WTC11 (cell line): ENCODE data around the gene STK32B.

Source experiments
- EMX1 ChIP-seq: fragments of 250-450 bp; sonication (Bioruptor Pico); IDR thresholded peaks from 2 replicates; pipeline ENCODE4 v1.8.0; 2021; ENCODE audit warnings: mild to moderate bottlenecking
- FOXK1 ChIP-seq: sonication (generic); formaldehyde crosslinking; IDR thresholded peaks from 2 replicates; pipeline ENCODE4 v1.8.0; 2022; ENCODE audit warnings: mild to moderate bottlenecking, moderate library complexity, missing genetic modification reagents
- MAX ChIP-seq: sonication (generic); formaldehyde crosslinking; IDR thresholded peaks from 2 replicates; pipeline ENCODE4 v1.8.0; 2022; ENCODE audit warnings: mild to moderate bottlenecking, missing genetic modification reagents
- NR1H2 ChIP-seq: sonication (generic); formaldehyde crosslinking; IDR thresholded peaks from 2 replicates; pipeline ENCODE4 v1.9.0; 2021; ENCODE audit warnings: mild to moderate bottlenecking, moderate library complexity, missing genetic modification reagents
- SMAD3 ChIP-seq: sonication (generic); formaldehyde crosslinking; IDR thresholded peaks from 2 replicates; pipeline ENCODE4 v1.8.0; 2022; ENCODE audit warnings: missing genetic modification reagents, mild to moderate bottlenecking, borderline replicate concordance
- USF1 ChIP-seq: sonication (generic); formaldehyde crosslinking; IDR thresholded peaks from 2 replicates; pipeline ENCODE4 v1.8.0; 2022; ENCODE audit warnings: mild to moderate bottlenecking, missing genetic modification reagents
- TF ChIP-seq, protein P1 (sequence below): fragments of 200-600 bp; IDR thresholded peaks from 2 replicates; pipeline ENCODE4 v1.8.0; 2022; ENCODE audit warnings: antibody characterized with exemption
- TF ChIP-seq, protein P2 (sequence below): sonication (generic); formaldehyde crosslinking; IDR thresholded peaks from 2 replicates; pipeline ENCODE4 v1.8.0; 2023; ENCODE audit warnings: missing genetic modification reagents

DNA sequence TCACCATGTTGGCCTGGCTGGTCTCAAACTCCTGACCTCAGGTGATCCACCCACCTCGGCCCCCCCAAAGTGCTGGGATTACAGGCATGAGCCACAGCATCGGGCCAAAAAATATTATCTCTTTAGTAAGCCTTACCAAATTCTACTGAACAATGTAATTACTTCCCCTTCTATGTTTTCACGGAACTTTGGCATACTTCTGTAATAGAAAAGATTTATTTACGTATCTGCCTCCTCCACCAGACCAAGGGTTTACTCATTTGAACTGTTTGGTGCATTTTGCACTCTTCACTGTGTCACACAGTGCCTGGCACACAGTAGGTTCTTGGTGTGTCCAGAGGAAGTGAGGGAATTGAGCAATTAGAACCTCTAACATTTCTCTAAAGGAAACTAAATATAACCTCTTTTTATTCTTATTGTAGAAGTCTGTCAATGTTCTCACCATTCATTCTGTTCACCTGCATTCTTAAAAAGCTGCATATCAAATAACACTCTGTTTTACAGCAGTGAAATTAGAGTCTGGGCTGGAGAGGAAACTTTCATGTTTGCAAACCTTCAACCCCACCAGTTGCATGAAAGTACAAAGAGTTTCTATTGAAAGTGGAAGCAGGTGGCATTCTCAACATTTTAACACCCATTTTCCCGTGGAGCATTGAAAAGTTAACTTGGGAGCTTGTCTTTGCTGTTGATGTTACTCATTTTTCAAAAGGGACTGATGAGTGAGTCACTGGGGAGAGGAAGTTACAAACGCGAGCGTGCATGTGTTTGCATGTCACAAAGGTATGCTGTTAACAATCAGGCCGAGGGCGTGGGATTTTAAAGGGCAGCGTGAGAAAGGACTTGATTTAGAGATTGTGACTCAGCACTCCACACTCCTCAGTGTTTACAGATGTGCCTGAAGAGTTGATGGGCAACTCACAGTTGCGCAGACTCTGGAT is 314.1 kb downstream of the STK32B start:
- TF ChIP-seq EMX1 (CRISPR knock-in tag) (no peak), NR1H2 (no peak), SMAD3 (CRISPR knock-in tag) (no peak), MAX (CRISPR knock-in tag) (no peak), FOXK1 (CRISPR knock-in tag) (no peak), USF1 (no peak)
- TF ChIP-seq, protein P1, sequence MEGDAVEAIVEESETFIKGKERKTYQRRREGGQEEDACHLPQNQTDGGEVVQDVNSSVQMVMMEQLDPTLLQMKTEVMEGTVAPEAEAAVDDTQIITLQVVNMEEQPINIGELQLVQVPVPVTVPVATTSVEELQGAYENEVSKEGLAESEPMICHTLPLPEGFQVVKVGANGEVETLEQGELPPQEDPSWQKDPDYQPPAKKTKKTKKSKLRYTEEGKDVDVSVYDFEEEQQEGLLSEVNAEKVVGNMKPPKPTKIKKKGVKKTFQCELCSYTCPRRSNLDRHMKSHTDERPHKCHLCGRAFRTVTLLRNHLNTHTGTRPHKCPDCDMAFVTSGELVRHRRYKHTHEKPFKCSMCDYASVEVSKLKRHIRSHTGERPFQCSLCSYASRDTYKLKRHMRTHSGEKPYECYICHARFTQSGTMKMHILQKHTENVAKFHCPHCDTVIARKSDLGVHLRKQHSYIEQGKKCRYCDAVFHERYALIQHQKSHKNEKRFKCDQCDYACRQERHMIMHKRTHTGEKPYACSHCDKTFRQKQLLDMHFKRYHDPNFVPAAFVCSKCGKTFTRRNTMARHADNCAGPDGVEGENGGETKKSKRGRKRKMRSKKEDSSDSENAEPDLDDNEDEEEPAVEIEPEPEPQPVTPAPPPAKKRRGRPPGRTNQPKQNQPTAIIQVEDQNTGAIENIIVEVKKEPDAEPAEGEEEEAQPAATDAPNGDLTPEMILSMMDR: no peak
- TF ChIP-seq, protein P2, sequence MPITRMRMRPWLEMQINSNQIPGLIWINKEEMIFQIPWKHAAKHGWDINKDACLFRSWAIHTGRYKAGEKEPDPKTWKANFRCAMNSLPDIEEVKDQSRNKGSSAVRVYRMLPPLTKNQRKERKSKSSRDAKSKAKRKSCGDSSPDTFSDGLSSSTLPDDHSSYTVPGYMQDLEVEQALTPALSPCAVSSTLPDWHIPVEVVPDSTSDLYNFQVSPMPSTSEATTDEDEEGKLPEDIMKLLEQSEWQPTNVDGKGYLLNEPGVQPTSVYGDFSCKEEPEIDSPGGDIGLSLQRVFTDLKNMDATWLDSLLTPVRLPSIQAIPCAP (CRISPR knock-in tag): no peak
